ENCODE data around the gene MPV17L.
"Not testable (repeated sequence)": the region's sequence is repeated elsewhere in the genome, so short reads cannot be mapped to it uniquely, and the experiment has no call there.

MPV17L gene

GRCh38 chr16:15395631-15396508, at the start of gene MPV17L:
MPV17L (plus strand) TSS chr16:15395754; CDS start chr16:15395898, 144 bp downstream.
- DNase-seq (ENCODE audit: low read depth): not testable (repeated sequence)

- not testable (repeated sequence) for DNase-seq (ENCODE audit: low read depth)
These were observed 46.8 kb upstream of the MPV17L start for GRCh38 chr16:15348721-15349120.

GRCh38 chr16:15351251-15351650, 44.3 kb upstream of the MPV17L start:
- DNase-seq (ENCODE audit: low read depth): not testable (repeated sequence)

- DNase-seq (ENCODE audit: low read depth): not testable (repeated sequence)
These were observed 43.8 kb upstream of the MPV17L start for GRCh38 chr16:15351745-15352144.

GRCh38 chr16:15352852-15353251, 42.7 kb upstream of the MPV17L start:
- not testable (repeated sequence) for DNase-seq (ENCODE audit: low read depth)

- DNase-seq (ENCODE audit: low read depth): not testable (repeated sequence)
These were observed 40.7 kb upstream of the MPV17L start for GRCh38 chr16:15354846-15355245.

GRCh38 chr16:15357495-15357894, 38.1 kb upstream of the MPV17L start:
- not testable (repeated sequence) for DNase-seq (ENCODE audit: low read depth)

GRCh38 chr16:15378194-15378593, 17.4 kb upstream of the MPV17L start, which contains the start of gene NPIPA5:
NPIPA5 (minus strand) TSS chr16:15378294; CDS start chr16:15378294, 0 bp downstream.
- not testable (repeated sequence) for DNase-seq (ENCODE audit: low read depth)

GRCh38 chr16:15382810-15383209, 12.7 kb upstream of the MPV17L start:
- DNase-seq (ENCODE audit: low read depth): not testable (repeated sequence)

GRCh38 chr16:15388060-15388459, 7.5 kb upstream of the MPV17L start:
- not testable (repeated sequence) for DNase-seq (ENCODE audit: low read depth)

GRCh38 chr16:15389916-15390315, 5.6 kb upstream of the MPV17L start:
- DNase-seq (ENCODE audit: low read depth): not testable (repeated sequence)

- not testable (repeated sequence) for DNase-seq (ENCODE audit: low read depth)
These were observed 2.5 kb upstream of the MPV17L start for GRCh38 chr16:15393025-15393424.

GRCh38 chr16:15396509-15396829, 915 bp downstream of the MPV17L start:
- not testable (repeated sequence) for DNase-seq (ENCODE audit: low read depth)

- DNase-seq (ENCODE audit: low read depth): no peak
These were observed 1.5 kb downstream of the MPV17L start for GRCh38 chr16:15396948-15397594.

- no peak for DNase-seq (ENCODE audit: low read depth)
These were observed 3.2 kb downstream of the MPV17L start for GRCh38 chr16:15398618-15399316.

GRCh38 chr16:15399317-15399716, 3.8 kb downstream of the MPV17L start:
- no peak for DNase-seq (ENCODE audit: low read depth)

GRCh38 chr16:15400314-15400713, 4.8 kb downstream of the MPV17L start:
- not testable (repeated sequence) for DNase-seq (ENCODE audit: low read depth)

- no peak for DNase-seq (ENCODE audit: low read depth)
These were observed 6.4 kb downstream of the MPV17L start for GRCh38 chr16:15401972-15402371.

- DNase-seq (ENCODE audit: low read depth): no peak
These were observed 7.9 kb downstream of the MPV17L start for GRCh38 chr16:15403392-15403995.

- not testable (repeated sequence) for DNase-seq (ENCODE audit: low read depth)
These were observed 8.5 kb downstream of the MPV17L start for GRCh38 chr16:15404091-15404490.

GRCh38 chr16:15404792-15405191, 9.2 kb downstream of the MPV17L start:
- no peak for DNase-seq (ENCODE audit: low read depth)

GRCh38 chr16:15407756-15408155, 12.2 kb downstream of the MPV17L start:
- not testable (repeated sequence) for DNase-seq (ENCODE audit: low read depth)

All from fibroblast of the conjunctiva (primary cell).